Measurements from ENCODE around the gene FGF12.

FGF12 gene

GRCh38 chr3:192496905-192497587 is 230.3 kb downstream of the FGF12 start:
- no peak for DNase-seq (ENCODE audit: low read depth in 2 of 2)

- no peak for DNase-seq (ENCODE audit: low read depth in 2 of 2)
These were observed 233.2 kb downstream of the FGF12 start for GRCh38 chr3:192494174-192494573.

DNA sequence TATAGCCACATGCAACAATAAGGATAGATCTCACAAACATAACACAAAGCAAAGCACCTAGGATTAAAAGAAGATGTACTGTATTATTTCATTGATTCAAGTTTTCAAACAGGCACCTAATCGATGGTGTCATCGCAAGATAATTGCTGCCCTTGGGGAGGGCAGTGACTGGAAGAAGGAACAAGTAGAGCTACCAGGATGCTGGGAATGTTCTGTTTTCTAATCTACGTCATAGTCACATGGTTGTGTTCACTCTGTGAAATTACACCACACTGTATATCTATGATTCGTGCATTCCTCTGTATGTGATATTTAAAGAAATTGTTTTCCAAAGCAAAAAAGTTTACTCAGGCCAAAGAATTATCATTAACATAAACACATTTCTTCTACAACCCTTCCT is 236.6 kb downstream of the FGF12 start:
- no peak for DNase-seq (ENCODE audit: low read depth in 2 of 2)

DNA sequence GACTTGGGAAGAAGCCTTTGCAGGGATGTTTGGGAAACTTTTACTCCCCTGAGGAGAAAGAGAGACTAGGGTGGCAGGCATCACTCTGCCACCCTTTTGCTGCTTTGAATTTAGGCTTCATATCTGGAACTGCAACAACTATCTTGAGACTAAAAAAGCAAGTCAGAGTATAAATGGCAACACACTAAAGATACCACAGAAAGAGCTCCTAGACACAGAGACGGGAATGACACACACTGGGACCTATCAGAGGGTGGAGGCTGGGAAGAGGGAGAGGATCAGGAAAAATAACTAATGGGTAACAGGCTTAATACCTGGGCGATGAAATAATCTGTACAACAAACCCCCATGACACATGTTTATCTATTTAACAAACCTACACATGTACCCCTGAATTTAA is 237.8 kb downstream of the FGF12 start:
- DNase-seq (ENCODE audit: low read depth in 2 of 2) = no peak

DNA sequence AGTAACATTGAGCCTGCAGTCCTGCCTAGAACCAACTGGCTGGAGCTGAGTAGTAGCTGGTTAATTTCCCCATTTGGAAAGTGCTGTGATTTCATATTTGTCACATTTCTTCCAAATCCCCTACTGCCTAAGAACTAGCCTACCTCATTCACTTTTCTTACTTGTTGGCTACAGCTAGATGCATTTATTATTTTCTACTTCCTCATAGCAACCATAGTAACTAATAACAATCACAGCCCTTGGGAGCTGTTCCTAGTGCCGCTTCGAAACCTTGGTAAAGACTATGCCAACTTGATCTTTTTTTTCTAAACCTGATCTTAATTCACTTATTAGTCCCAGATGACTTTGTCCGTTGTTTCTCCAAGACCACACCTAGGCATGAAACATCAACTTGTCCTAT is 240.3 kb downstream of the FGF12 start:
- DNase-seq (ENCODE audit: low read depth in 2 of 2) = no peak

- DNase-seq (ENCODE audit: low read depth in 2 of 2) = no peak
These were observed 244.5 kb downstream of the FGF12 start for GRCh38 chr3:192482809-192483208.

GRCh38 chr3:192482391-192482790 is 244.9 kb downstream of the FGF12 start:
- no peak for DNase-seq (ENCODE audit: low read depth in 2 of 2)

GRCh38 chr3:192481638-192482037 is 245.7 kb downstream of the FGF12 start:
- DNase-seq (ENCODE audit: low read depth in 2 of 2) = no peak

GRCh38 chr3:192467230-192468140 is 259.9 kb downstream of the FGF12 start:
- peak in 1 of 2 donors; percentile 5 for DNase-seq (ENCODE audit: low read depth in 2 of 2)

DNA sequence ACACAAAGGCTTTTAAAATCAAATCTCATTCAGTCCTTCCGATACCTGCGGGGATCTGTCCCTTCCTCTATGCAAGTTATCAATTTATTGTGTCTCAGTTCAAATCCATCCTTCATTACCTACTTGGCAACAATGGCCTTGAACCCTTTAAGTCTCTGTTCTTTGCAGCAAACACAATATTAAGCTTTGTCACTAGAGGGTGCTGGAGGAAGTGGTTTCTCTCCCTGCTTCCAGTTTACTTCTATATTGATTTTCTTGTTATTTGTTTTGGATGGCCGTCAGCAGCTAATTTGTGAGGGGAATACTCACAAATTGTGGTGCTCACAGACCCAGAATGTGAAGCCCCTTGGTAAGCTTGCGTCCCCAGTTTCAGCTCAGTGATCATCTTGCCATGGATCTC is 278.3 kb downstream of the FGF12 start:
- no peak for DNase-seq (ENCODE audit: low read depth in 2 of 2)

- DNase-seq (ENCODE audit: low read depth in 2 of 2) = no peak
These were observed 281.3 kb downstream of the FGF12 start for GRCh38 chr3:192445770-192446644.

DNA sequence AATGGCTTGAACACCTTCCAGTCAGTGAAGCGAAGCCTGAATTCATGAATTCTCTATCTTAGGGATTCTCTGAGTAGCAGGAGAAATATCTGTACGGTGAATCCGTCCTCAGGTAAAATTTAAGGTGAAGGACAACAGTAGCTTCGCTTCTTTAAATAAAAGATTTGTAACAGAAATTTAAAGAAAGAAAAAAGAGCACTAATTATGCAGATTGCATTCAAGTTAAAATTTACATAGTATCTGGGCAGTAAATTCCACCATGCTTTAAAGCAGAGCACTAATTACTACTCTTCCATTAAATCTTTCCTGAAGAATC is 282.6 kb downstream of the FGF12 start:
- DNase-seq (ENCODE audit: low read depth in 2 of 2) = no peak

- no peak for DNase-seq (ENCODE audit: low read depth in 2 of 2)
These were observed 283.1 kb downstream of the FGF12 start for GRCh38 chr3:192444096-192444790.

- DNase-seq (ENCODE audit: low read depth in 2 of 2) = no peak
These were observed 292.1 kb downstream of the FGF12 start for GRCh38 chr3:192435241-192435640.

- DNase-seq (ENCODE audit: low read depth in 2 of 2) = no peak
These were observed 293.2 kb downstream of the FGF12 start for GRCh38 chr3:192434186-192434585.

GRCh38 chr3:192433704-192434103 is 293.6 kb downstream of the FGF12 start:
- DNase-seq (ENCODE audit: low read depth in 2 of 2) = no peak

DNA sequence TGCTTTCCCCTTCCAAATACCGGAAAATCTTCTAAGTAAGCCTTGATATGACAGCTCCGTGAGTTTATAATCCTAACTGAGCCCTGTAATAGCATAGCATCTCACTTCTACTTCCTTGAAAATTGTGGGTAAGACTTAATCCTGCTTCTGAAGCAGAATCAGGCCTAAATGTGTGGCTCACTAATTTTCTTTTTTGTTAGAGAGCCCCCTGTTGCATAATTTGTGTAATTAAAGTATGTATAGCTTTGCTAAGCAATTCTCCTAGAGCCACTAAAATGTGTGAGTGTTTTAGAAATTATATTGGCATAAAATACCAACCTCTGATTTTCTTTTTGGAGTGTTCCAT is 304.4 kb downstream of the FGF12 start:
- no peak for DNase-seq (ENCODE audit: low read depth in 2 of 2)

DNA sequence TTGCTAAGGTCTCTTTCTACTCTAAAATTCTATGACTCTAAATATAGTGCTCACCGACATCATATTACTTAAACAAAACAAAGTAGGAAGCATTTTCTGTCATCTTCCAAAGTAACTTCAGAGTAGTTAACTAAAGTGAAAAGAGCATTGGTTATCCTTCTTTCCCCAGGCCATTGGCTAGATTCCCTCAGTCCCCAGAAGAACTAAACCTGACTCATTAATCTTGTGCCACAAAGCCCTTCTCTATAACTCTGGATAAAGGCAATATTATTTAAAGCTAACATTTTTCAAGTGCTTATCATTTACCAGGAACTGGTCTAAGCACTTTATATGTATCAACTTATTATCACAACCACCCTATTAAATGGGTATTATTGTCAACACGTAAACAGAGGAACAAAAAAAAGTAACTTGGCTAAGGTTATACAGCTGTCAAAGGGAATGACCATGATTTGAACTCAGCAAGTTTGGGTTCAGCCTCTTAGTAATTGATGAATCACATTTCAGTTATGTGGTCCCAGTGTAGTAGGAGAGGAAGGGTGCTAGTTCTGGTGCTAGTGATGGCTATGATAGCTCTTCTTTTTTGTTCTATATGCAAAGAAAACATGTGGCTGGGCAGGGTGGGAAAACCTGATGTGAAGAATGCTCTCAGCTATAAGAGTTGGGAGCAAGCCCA is 304.9 kb downstream of the FGF12 start:
- no peak for DNase-seq (ENCODE audit: low read depth in 2 of 2)

DNA sequence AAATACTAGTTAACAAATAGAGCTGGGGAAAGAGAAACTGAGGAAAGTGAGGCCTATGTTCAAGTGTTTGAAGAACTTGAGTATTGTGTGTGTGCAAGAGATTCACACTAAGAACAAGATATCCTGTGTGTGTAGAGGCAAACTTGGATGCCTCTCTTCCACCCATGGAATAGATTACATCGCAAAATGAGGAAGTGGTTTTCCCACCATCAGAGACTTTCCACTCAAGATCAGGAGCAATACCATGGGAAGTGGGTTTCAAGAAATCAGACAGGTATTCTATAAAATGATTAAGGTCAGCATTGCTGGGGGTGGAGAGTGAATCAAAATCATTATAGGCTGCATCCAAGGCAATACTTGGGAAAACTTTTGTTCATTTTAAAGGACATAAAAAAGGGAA is 308.0 kb downstream of the FGF12 start:
- DNase-seq (ENCODE audit: low read depth in 2 of 2) = no peak

DNA sequence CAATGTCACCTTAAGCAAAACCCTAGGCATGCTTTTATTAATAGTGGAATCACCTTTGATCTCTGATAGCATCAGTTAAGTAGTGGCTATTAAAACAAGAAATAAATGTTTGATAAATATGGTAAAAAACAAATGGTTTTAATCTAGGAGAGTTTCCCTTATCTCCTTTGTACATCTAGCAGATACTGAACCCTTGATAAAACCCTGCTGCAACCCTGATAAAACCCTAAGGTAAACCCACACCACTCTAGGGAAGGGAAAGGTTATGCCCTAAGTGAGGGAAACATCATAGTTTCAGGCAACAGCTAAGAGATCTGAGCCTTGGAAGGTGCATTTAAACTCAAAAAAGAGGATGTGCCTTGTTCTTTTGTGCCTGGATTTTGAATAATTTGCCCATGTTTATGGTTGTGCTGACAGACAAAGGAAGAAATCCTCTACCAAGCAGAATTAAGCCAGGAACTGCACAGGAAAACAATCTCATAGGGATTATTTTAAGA is 309.7 kb downstream of the FGF12 start:
- DNase-seq (ENCODE audit: low read depth in 2 of 2) = no peak

- no peak for DNase-seq (ENCODE audit: low read depth in 2 of 2)
These were observed 310.3 kb downstream of the FGF12 start for GRCh38 chr3:192417017-192417416.
